Suprapubic skin (tissue), 4 donors: ENCODE data around the gene INO80E. TPM values are rescaled to one million over a fixed set of nuclear protein-coding genes. Genes with fewer than 3 reads are reported as not detected.
"Not testable (repeated sequence)": the region's sequence is repeated elsewhere in the genome, so short reads cannot be mapped to it uniquely, and the experiment has no call there.

ENCODE experiments used
- DNase-seq, 2 donors: peaks; one replicate each; pipeline ENCODE4 v3.0.0-alpha.2; 2019; ENCODE audit warnings: low spot score in 2 of 2
- H3K27ac ChIP-seq: fragments of 200-600 bp; sonication (generic); one replicate; pipeline ENCODE4 v1.5.1; 2019
- H3K27me3 ChIP-seq: fragments of 200-600 bp; sonication (generic); one replicate; pipeline ENCODE4 v1.5.1; 2019
- H3K36me3 ChIP-seq: fragments of 200-600 bp; sonication (generic); one replicate; pipeline ENCODE4 v1.5.1; 2019
- H3K4me1 ChIP-seq: fragments of 200-600 bp; sonication (generic); one replicate; pipeline ENCODE4 v1.5.1; 2019
- H3K4me3 ChIP-seq: fragments of 200-600 bp; sonication (generic); one replicate; pipeline ENCODE4 v1.5.1; 2019; ENCODE audit warnings: mild to moderate bottlenecking
- H3K9me3 ChIP-seq: fragments of 200-600 bp; sonication (generic); one replicate; pipeline ENCODE4 v1.5.1; 2019
- EP300 ChIP-seq: sonication (generic); formaldehyde crosslinking; IDR thresholded peaks from one replicate; pipeline ENCODE4 v1.6.1; 2017; ENCODE audit warnings: antibody characterized with exemption
- POLR2A ChIP-seq, 2 donors: fragments of 450-650 bp; IDR thresholded peaks; one replicate each; pipeline ENCODE4 v1.6.1; 2017; ENCODE audit warnings: antibody characterized with exemption in 2 of 2, mild to moderate bottlenecking in 2 of 2, moderate library complexity in 2 of 2
- POLR2AphosphoS5 ChIP-seq, 3 donors: sonication (generic); formaldehyde crosslinking; IDR thresholded peaks; one replicate each; pipeline ENCODE4 v1.6.1; 2017; ENCODE audit warnings: antibody characterized with exemption in 3 of 3
- WGBS: methylation state at CpG from one replicate; pipeline ENCODE4 v1.1.5; 2018; 5-methylcytosine and 5-hydroxymethylcytosine counted together
- total RNA-seq, 4 donors: library from RNA; depleted of rRNA; stranded (reverse); fragments of >200 nt; gene quantifications; one replicate each; pipeline ENCODE4 v1.1.0, GENCODE V29; 2016
- TF ChIP-seq, protein P1 (sequence below), 2 donors: fragments of 200-600 bp in 1 of 2; fragments of 450-650 bp in 1 of 2; sonication (generic) in 1 of 2; IDR thresholded peaks; one replicate each; pipeline ENCODE4 v1.5.1; 2016 to 2019; ENCODE audit warnings: antibody characterized with exemption in 2 of 2, mild to moderate bottlenecking in 1 of 2, moderate library complexity in 1 of 2

Gene INO80E
- total RNA-seq, 4 donors from 2014 or later = 48.2 to 58.7 (median 51.0) TPM

DNA sequence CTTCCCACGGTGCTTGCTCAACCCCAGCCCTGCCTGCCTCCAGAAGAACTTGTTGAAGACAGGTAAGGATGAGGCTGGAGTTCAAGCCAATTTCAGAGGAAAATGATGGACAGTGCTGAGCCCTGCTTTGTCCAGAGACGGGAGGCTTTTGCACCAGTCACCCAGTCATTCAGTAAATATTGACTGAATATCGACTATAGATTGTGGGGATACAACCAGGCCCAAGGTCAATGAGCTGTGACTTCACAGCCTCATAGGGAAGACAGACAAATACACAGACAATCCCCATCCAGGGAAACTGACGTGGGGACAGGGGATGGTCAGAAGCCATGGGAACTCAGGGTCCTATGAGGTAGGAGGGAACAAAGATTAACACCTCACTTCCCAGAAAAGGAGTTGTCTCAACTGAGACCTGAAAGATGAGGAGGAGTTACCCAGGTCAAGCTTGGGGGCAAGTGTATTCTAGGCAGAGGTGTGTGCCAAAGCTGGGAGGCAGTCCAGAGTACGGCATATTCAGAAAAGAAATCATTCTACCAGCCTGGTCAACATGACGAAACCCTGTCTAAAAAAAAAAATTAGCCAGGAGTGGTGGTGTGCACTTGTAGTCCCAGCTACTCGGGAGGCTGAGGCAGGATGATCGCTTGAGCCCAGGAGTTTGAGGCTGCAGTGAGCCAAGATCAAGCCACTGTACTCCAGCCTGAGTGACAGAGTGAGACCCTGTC lies 20.7 kb downstream of the INO80E start:
- TF ChIP-seq, protein P1, sequence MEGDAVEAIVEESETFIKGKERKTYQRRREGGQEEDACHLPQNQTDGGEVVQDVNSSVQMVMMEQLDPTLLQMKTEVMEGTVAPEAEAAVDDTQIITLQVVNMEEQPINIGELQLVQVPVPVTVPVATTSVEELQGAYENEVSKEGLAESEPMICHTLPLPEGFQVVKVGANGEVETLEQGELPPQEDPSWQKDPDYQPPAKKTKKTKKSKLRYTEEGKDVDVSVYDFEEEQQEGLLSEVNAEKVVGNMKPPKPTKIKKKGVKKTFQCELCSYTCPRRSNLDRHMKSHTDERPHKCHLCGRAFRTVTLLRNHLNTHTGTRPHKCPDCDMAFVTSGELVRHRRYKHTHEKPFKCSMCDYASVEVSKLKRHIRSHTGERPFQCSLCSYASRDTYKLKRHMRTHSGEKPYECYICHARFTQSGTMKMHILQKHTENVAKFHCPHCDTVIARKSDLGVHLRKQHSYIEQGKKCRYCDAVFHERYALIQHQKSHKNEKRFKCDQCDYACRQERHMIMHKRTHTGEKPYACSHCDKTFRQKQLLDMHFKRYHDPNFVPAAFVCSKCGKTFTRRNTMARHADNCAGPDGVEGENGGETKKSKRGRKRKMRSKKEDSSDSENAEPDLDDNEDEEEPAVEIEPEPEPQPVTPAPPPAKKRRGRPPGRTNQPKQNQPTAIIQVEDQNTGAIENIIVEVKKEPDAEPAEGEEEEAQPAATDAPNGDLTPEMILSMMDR (IDR thresholded peaks at IDR 0.05) = no peak
- TF ChIP-seq POLR2A (IDR thresholded peaks at IDR 0.05) = no peak

DNA sequence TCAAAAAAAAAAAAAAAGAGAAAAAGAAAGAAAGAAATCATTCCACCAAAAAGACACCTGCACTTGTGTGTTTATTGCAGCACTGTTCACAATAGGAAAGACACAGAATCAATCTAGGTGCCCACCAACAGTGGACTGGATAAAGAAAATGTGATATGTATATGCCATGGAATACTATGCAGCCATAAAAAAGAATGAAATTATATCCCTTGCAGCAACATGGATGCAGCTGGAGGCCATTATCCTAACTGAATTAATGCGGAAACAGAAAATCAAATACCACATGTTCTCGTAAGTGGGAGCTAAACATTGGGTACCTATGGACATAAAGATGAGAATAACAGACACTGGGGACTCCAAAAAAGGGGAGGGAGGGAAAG lies 21.2 kb downstream of the INO80E start:
- Histone ChIP-seq H3K27me3 (peaks cover 2% of the 10 kb centered on the region), H3K9me3 (no peaks in the 10 kb centered on the region), H3K27ac (no peak overlapping the region), H3K36me3 (no peaks in the 10 kb centered on the region), H3K4me3 (no peak overlapping the region), H3K4me1 (peaks cover 10% of the 10 kb centered on the region)
- TF ChIP-seq POLR2A (IDR thresholded peaks at IDR 0.05) (no peak), EP300 (no peak), POLR2AphosphoS5 (IDR thresholded peaks at IDR 0.05) (no peak)
- TF ChIP-seq, protein P1 (IDR thresholded peaks at IDR 0.05) = no peak
- WGBS = 93% methylated on average over 2 of the region's 2 CpGs
- no peak for DNase-seq

More for the DNA sequence above, 20.7 kb downstream of the INO80E start:
- H3K36me3 ChIP-seq = no peaks in the 10 kb centered on the region
- no peaks in the 10 kb centered on the region for H3K9me3 ChIP-seq
- H3K4me1 ChIP-seq = peaks cover 11% of the 10 kb centered on the region
- 78% methylated on average over 8 of the region's 8 CpGs for WGBS
- peaks cover 7% of the 10 kb centered on the region for H3K27me3 ChIP-seq
- no peak overlapping the region for H3K4me3 ChIP-seq
- H3K27ac ChIP-seq = no peak overlapping the region
- no peak for DNase-seq

DNA sequence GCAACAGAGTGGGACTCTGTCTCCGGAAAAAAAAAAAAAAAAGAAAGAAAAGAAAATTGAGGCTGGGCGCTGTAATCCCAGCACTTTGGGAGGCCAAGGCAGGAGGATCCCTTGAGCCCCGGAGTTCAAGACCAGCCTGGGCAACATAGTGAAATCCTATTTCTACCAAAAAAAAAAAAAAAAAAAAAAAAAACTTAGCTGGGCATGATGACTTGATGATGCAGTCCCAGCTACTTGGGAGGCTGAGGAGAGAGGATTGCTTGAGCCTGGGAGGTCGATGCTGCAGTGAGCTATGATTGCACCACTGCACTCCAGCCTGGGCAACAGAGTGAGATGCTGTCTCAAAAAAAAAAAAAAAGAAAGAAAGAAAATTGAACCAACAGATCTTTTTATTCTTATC lies 21.9 kb downstream of the INO80E start:
- H3K9me3 ChIP-seq, H3K36me3 ChIP-seq, H3K4me3 ChIP-seq, H3K27me3 ChIP-seq, DNase-seq, H3K27ac ChIP-seq: not testable (repeated sequence)
- H3K4me1 ChIP-seq = peaks cover 10% of the 10 kb centered on the region
- 85% methylated on average over 4 of the region's 4 CpGs for WGBS

DNA sequence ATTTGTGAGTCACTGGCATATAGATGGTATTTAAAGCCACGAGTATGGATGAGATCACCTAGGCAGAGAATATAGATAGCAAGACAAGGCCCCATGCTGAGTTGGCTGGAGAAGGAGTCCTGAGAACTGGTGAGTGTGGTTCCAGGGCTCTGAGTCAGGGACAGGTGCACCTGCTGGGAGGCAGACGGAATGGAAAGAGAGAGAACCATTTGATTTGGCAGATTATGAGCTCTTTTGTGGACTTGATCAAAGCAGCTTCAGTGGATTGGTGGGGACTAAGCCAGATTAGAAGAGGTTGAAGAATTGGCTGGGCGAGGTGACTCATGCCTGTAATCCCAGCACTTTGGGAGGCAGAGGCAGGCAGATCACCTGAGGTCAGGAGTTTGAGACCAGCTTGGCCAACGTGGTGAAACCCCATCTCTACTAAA lies 22.7 kb downstream of the INO80E start:
- TF ChIP-seq POLR2A (IDR thresholded peaks at IDR 0.05) (no peak), EP300 (no peak), POLR2AphosphoS5 (IDR thresholded peaks at IDR 0.05) (no peak)
- TF ChIP-seq, protein P1 (IDR thresholded peaks at IDR 0.05) = no peak
- Histone ChIP-seq H3K9me3 (no peaks in the 10 kb centered on the region), H3K27ac (no peak overlapping the region), H3K4me3 (no peak overlapping the region), H3K4me1 (peaks cover 10% of the 10 kb centered on the region), H3K36me3 (no peaks in the 10 kb centered on the region), H3K27me3 (no peaks in the 10 kb centered on the region)
- DNase-seq = no peak
- 64% methylated on average over 4 of the region's 4 CpGs for WGBS

DNA sequence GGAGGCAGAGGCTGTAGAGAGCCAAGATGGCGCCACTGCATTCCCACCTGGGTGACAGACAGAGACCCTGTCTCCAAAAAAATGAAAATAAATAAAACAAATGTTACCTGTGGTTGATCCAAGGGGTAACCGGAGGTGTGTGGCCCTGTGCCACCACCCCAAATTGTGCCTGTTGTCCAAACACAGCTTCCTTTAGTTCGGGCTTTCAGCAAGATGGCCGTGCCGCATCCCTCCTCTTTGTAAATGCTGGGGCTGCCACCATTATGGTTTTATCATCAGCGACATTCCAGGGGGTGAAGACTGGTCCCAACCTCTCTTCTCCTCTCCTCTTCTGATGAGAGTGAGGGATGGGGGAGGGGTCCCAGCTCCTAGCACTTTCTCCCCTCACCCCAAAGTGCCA lies 26.8 kb downstream of the INO80E start, which contains the start of gene C16orf92:
Gene C16orf92, plus strand, starts transcription at position 312 of the 400 bp plus-strand sequence. CDS start 143 bp downstream, outside the sequence.
- Histone ChIP-seq H3K36me3 (no peaks in the 10 kb centered on the region), H3K4me3 (no peak within 1 kb of the TSS), H3K9me3 (no peaks in the 10 kb centered on the region), H3K4me1 (peaks cover 10% of the 10 kb centered on the region), H3K27ac (no peak within 1 kb of the TSS), H3K27me3 (peaks cover 31% of the 10 kb centered on the region)
- TF ChIP-seq EP300 = no peak
- TF ChIP-seq, protein P1 (IDR thresholded peaks at IDR 0.05) = no peak
- WGBS = 79% methylated on average over 6 of the region's 6 CpGs
- no peak for DNase-seq

DNA sequence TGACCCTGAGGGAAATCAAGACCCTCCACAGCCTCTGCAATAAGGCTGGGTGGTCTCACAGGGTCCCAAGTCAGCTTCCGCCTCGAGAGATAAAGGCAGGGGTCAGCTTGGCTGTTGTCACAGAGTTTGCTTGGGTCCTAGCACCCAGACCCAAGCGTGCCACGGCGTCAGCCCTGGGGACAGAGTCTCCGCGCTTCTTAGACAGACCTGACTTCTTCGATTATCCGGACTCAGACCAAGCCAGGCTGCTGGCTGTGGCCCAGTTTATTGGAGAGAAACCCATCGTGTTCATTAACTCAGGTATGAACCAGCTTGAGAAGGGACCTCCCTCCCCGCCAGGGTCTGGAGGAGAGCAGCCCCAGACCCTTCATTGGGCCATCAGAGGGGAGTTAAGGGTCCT lies 27.5 kb downstream of the INO80E start:
- Histone ChIP-seq H3K27me3 (peaks cover 37% of the 10 kb centered on the region), H3K9me3 (no peaks in the 10 kb centered on the region), H3K27ac (no peak overlapping the region), H3K4me3 (no peak overlapping the region), H3K4me1 (peaks cover 10% of the 10 kb centered on the region), H3K36me3 (no peaks in the 10 kb centered on the region)
- DNase-seq = no peak
- TF ChIP-seq EP300 = no peak
- no peak for TF ChIP-seq POLR2AphosphoS5 (IDR thresholded peaks at IDR 0.05)
- TF ChIP-seq POLR2A (IDR thresholded peaks at IDR 0.05) = no peak
- TF ChIP-seq, protein P1 (IDR thresholded peaks at IDR 0.05) = no peak
- WGBS = 90% methylated on average over 9 of the region's 11 CpGs
